Measurements from ENCODE around the gene HERC6. TPM values are rescaled to one million over a fixed set of nuclear protein-coding genes. Genes with fewer than 3 reads are reported as not detected.

The HERC6 gene
- polyA plus RNA-seq: 2.6 and 10.1 TPM in 2 replicates

DNA sequence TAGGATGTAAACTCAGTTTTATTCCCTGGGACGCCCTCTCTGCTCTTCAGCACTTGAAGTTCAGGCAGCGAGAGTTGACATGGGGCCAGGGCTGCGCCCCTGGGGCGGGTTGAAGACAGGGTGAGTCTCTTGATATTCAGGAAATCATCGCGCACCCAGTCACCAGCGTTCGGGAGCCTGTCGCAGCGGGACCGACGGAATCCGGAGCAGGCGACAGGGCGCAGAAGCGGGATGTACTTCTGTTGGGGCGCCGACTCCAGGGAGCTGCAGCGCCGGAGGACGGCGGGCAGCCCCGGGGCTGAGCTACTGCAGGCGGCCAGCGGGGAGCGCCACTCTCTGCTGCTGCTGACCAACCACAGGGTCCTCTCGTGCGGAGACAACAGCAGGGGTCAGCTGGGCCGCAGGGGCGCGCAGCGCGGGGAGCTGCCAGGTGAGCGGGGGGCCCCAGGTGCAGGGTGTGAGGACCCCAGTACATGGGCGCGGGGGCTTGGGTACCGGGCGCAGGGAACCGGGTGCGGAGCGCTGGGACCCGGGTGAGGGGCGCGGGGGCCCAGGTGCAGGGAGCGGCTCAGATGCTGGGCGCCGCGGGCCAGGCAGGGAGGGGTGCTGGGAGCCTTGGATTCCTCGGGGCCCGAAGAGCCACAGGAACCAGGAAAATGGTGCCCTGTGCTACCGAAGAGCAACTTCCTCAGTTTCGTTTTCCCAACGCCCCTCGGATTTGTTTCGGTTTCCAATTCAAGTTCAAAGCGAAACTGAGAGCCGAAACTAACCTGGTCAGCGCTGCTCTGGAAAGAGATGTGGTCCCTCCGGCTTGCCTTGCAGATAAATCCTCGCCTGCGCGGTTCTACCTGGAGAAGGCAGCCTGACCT lies at the start of gene HERC6:
Gene HERC6, plus strand, starts transcription at position 162 of the 869 bp plus-strand sequence. Its CDS starts 70 bp downstream, at position 232.

DNA sequence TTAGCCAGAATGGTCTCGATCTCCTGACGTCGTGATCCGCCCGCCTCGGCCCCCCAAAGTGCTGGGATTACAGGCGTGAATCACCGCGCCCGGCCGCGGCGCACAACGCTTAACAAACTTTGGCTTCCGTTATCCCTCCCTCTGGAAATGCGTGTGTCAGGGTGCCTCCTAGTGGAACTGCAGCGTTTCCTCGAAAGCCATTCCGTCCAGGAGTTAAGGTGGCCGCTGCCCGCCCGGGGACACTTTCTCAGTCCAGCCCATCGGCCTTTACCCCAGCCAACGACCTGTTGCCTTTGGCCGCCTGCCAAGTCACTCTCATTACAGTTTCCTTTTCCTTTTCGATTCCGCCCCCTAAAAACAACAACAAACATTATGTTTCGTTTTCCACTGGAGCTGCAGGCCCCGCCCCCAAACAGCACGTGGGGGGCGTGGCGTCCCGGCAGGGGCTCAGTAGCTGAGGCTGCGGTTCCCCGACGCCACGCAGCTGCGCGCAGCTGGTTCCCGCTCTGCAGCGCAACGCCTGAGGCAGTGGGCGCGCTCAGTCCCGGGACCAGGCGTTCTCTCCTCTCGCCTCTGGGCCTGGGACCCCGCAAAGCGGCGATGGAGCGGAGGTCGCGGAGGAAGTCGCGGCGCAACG lies 78.1 kb downstream of the HERC6 start, which contains the start of gene HERC5:
Gene HERC5, plus strand, starts transcription at position 450 of the 637 bp plus-strand sequence. Its CDS starts 151 bp downstream, at position 601.

Other genes starting within 250 kb of the HERC6 start
- gene ABCG2, start 220.2 kb upstream of the HERC6 start, polyA plus RNA-seq: 0.76 and 2.0 TPM in 2 replicates
- 35.1 and 41.1 TPM in 2 replicates for gene PPM1K, start 94.3 kb upstream of the HERC6 start, polyA plus RNA-seq
- gene HERC5, start 78.3 kb downstream of the HERC6 start, polyA plus RNA-seq: 1.9 TPM in 1 of 2 replicates, not detected in the other
- 141 and 209 TPM in 2 replicates for gene PYURF, start 144.9 kb downstream of the HERC6 start, polyA plus RNA-seq
- 64.8 and 73.0 TPM in 2 replicates for gene HERC3, start 213.6 kb downstream of the HERC6 start, polyA plus RNA-seq

All from Purkinje cell (primary cell).